Ecto neural progenitor cell (in vitro differentiated cells): ENCODE data around the gene SLITRK6.
"Not testable (repeated sequence)": the region's sequence is repeated elsewhere in the genome, so short reads cannot be mapped to it uniquely, and the experiment has no call there.

Experiments
- DNase-seq: peaks from one replicate; pipeline ENCODE4 v3.0.0-alpha.2; 2018; ENCODE audit warnings: low spot score

The SLITRK6 gene, protein sequence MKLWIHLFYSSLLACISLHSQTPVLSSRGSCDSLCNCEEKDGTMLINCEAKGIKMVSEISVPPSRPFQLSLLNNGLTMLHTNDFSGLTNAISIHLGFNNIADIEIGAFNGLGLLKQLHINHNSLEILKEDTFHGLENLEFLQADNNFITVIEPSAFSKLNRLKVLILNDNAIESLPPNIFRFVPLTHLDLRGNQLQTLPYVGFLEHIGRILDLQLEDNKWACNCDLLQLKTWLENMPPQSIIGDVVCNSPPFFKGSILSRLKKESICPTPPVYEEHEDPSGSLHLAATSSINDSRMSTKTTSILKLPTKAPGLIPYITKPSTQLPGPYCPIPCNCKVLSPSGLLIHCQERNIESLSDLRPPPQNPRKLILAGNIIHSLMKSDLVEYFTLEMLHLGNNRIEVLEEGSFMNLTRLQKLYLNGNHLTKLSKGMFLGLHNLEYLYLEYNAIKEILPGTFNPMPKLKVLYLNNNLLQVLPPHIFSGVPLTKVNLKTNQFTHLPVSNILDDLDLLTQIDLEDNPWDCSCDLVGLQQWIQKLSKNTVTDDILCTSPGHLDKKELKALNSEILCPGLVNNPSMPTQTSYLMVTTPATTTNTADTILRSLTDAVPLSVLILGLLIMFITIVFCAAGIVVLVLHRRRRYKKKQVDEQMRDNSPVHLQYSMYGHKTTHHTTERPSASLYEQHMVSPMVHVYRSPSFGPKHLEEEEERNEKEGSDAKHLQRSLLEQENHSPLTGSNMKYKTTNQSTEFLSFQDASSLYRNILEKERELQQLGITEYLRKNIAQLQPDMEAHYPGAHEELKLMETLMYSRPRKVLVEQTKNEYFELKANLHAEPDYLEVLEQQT

GRCh38 chr13:85799097-85799582 is at the start of gene SLITRK6:
SLITRK6 (minus strand) TSS chr13:85799419; CDS start chr13:85796508, 2,911 bp downstream.
- DNase-seq: peak; percentile 50

DNA sequence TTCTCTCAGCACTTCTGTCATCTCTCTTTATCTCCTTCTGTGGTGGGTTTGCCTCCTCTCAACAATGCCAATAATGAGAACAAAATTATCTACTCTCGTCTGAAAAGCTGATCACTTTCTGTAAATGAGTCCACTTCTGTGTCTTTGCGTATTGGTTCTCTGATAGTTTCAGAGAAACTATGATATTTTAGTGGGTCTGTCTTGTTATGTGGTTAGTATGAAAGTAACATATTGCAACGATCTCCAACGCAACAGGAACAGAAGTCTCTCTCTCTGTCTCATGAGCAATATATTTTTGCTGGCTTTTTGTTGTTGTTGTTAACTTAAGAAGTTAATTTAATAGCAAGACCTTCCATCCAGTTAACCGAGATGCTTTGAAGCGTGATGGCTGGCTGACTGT is 47.8 kb upstream of the SLITRK6 start:
- no peak for DNase-seq

DNA sequence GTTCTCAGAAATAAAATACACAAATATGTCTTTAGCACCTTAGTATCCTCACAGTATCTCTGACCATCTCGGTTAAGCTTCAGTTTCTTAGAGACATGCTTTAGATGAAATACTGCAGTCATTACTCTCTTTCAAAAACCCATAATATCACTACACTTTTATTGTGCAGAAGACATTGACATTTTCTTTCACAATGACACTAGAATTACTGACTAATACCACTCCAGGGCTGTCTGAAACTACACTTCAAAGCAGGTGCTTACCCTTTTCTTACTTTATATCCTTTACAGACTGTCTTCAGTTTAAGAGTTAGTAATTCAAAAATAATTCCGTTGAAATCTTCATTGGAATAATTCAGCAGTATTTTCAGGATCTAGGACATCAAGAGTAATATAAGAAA is 42.2 kb upstream of the SLITRK6 start:
- DNase-seq: no peak

GRCh38 chr13:85833921-85834320 is 34.7 kb upstream of the SLITRK6 start:
- DNase-seq: no peak

DNA sequence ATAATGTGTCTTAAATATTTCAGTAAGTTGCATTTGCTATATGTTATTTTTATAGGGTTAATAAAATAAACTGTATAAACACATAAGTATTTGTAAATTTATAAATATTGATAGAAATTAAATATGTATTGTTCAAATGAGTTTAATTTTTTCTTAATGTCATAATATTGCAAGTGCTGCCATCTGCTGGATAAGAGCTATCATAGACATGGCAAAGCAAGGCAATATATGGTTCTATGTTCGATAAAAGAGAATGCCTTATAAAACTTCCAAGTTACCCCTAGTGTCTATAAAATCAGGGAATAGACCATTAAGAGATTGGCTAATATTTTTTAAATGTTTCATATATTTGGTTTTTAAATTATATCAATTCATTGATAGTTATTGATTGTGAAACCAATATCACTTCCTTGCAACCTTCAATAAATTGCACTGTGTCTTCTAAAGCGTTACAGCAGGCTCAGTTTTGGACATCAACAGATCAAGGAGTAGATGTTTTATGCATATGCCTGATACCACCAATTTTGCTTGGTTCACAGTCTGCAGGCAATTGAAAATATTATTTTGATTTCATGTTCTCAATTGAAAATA is 29.0 kb upstream of the SLITRK6 start:
- no peak for DNase-seq

- DNase-seq: no peak
Observed at GRCh38 chr13:85825454-85825853, 26.2 kb upstream of the SLITRK6 start.

GRCh38 chr13:85823832-85824231 is 24.6 kb upstream of the SLITRK6 start:
- DNase-seq: no peak

DNA sequence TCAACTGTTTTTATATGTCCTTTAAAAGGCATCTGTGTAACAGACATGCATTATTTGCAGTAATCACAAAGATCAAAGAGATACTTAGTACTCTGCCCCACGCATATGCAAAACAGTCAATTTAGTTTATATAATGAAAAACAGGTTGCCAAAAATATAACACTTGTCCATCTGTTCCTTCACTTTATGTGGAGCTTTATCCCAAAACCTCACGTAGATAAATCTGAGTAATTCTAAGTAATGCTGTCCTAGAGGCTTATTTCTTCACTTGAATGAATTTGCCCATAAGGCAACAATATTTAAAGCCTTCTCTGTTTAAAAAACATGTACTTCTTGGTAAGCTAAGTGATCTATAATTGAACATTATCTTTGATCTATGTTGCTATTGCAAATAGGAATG is 20.3 kb upstream of the SLITRK6 start:
- DNase-seq: no peak

GRCh38 chr13:85816413-85816812 is 17.2 kb upstream of the SLITRK6 start:
- DNase-seq: no peak

GRCh38 chr13:85812282-85812681 is 13.1 kb upstream of the SLITRK6 start:
- DNase-seq: no peak

DNA sequence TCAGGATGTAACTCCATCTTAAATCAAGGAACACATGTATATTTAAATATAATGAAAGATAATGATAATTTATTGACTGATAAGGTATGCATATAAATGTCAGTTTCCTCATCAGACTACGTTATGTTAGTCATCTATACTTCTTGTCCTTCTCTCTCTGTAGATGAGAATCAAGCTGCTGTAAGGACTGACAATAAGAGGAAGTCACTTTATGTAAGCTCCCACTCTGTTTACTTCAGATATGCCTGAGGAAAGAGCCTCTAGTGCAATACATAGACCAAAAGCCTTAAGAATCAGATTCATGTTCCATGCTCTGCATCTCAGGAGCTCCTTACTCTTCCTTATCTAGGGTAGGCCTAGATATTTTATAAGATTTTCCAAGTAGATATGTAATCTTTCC is 9.6 kb upstream of the SLITRK6 start:
- DNase-seq: no peak

- no peak for DNase-seq
Observed at GRCh38 chr13:85806553-85807175, 7.4 kb upstream of the SLITRK6 start.

DNA sequence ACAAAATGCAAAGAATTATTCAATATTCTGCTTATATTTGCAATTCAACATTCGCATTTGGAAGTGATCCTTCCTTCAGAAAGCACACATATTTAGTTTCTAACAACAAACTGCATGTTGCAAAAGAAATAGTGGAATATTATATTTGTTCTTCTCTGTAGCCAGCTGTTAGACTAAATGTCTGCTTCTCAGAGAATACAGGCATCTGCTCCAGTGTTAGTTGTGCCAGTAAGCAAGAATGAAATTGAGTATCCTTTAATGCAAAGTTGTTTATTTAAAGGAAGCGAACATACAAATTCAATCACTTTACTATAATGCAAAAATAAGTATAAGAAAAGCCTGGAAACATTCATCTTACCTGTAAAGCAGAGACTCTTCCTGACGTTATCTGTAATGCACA is 663 bp downstream of the SLITRK6 start:
- DNase-seq: no peak

- no peak for DNase-seq
Observed at GRCh38 chr13:85797311-85797710, 1.9 kb downstream of the SLITRK6 start.

DNA sequence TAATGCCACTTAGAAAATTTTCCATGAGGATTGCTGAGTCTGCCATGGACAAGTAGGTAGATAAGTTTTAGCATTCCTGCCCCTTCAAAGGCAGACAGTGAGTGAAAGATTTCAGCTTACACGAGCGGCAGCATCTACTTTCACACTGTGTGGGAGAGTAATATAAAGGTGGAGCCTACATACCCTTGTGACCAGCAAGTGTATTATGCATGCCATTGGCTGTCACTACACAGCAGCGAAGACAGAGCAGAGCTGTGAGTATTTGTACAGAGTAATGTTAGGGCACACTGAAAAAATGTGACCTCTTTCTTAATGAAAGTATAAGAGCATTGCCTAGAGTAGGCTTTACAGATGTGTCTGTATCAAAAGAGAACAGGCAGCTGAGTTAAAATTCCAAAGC is 14.0 kb downstream of the SLITRK6 start:
- no peak for DNase-seq

DNA sequence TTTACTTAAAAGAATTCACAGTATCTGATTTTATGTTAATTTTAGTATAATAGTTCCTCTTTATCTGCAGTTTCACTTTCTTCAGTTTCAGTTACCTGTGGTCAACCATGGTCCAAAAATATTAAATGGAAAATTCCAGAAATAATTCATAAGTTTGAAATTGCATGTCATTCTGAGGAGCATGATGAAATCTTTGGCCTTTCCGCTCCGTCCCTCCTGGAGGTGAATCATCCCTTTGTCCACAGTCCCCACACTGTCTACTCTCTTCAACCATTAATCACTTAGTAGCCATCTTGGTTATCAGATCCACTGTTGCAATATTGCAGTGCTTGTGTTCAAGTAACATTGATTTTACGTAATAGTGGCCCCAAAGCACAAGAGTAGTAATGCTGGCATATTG is 26.9 kb downstream of the SLITRK6 start:
- no peak for DNase-seq

- no peak for DNase-seq
Observed at GRCh38 chr13:85771856-85772255, 27.4 kb downstream of the SLITRK6 start.

DNA sequence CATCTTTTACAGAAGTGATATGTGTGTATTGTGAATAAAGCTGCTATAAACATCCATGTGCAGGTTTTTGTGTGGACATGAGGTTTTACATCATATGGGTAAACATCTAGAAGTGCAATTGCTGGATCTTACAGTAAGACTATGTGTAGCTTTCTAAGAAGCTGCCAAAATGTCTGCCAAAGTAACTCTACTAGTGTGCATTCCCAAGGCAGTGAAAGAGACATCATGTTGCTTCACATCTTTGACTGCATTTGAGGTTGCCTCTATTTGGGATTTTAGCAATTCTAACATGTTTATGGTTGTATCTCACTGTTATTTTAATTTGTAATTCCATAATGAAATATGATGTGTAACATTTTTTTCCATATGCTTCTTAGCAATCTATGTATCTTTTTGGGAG is 30.3 kb downstream of the SLITRK6 start:
- no peak for DNase-seq

GRCh38 chr13:85755123-85755522 is 44.1 kb downstream of the SLITRK6 start:
- no peak for DNase-seq

DNA sequence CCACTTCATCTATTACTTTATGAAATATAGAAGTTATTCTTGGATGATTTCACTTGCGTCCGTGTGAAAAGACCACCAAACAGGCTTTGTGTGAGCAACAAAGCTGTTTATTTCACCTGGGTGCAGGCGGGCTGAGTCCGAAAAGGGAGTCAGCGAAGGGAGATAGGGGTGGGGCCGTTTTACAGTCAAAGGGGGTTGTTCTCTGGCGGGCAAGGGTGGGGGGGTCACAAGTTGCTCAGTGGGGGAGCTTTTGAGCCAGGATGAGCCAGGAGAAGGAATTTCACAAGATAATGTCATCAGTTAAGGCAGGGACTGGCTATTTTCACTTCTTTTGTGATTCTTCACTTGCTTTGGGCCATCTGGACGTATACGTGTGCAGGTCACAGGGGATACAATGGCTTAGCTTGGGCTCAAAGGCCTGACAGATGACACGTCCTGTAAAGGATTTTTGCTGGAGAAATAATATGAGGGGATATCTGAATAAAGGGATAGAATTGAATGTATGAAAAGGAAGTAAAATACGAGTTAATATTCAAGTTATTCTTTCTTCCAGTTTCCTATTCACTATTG is 55.9 kb downstream of the SLITRK6 start:
- DNase-seq: not testable (repeated sequence)
